ENCODE measurements around the gene ZBED6. TPM values are rescaled to one million over a fixed set of nuclear protein-coding genes. Genes with fewer than 3 reads are reported as not detected.
"Not testable (repeated sequence)": the region's sequence is repeated elsewhere in the genome, so short reads cannot be mapped to it uniquely, and the experiment has no call there.

ZBED6 gene
- polyA plus RNA-seq, 1 donor from 2014 or later = 5.1 TPM

GRCh38 chr1:203751051-203751450 lies 44.4 kb upstream of the ZBED6 start:
- no peak overlapping the region for H3K4me3 ChIP-seq (ENCODE audit: low read length)
- no peaks in the 10 kb centered on the region for H3K9me3 ChIP-seq (ENCODE audit: low read length)
- no peak overlapping the region for H3K9ac ChIP-seq (ENCODE audit: low read length)
- H3F3A ChIP-seq (ENCODE audit: insufficient read depth, low read length, poor library complexity, severe bottlenecking) = no peaks in the 10 kb centered on the region
- no peaks in the 10 kb centered on the region for H4K20me1 ChIP-seq (ENCODE audit: insufficient read depth)
- no peaks in the 10 kb centered on the region for H3K79me2 ChIP-seq (replicated peaks; ENCODE audit: insufficient read depth, low read length)
- no peak for TF ChIP-seq EZH2 (IDR thresholded peaks at IDR 0.05; ENCODE audit: borderline replicate concordance, insufficient read depth, low read length, poor library complexity, severe bottlenecking)
- TF ChIP-seq TAF1 (IDR thresholded peaks at IDR 0.05; ENCODE audit: low read depth) = no peak
- TF ChIP-seq MXI1 (conservative IDR thresholded peaks at IDR 0.05; ENCODE audit: poor library complexity, severe bottlenecking) = no peak
- no peak for TF ChIP-seq POLR2AphosphoS5 (IDR thresholded peaks at IDR 0.05)
- H3K4me2 ChIP-seq (ENCODE audit: low read length) = no peak overlapping the region
- no peaks in the 10 kb centered on the region for H3K27me3 ChIP-seq (ENCODE audit: insufficient read depth, low read depth, low read length)
- no peak overlapping the region for H2AFZ ChIP-seq (ENCODE audit: low read depth, low read length)
- H3K36me3 ChIP-seq (ENCODE audit: insufficient read depth, low read length) = no peaks in the 10 kb centered on the region
- no peaks in the 10 kb centered on the region for H3K9me2 ChIP-seq (ENCODE audit: insufficient read depth, low read length)
- no peak overlapping the region for H3K27ac ChIP-seq (ENCODE audit: low read length)

- not testable (repeated sequence) for H3K79me2 ChIP-seq (replicated peaks; ENCODE audit: insufficient read depth, low read length); H3K9ac ChIP-seq (ENCODE audit: low read length); H3K27ac ChIP-seq (ENCODE audit: low read length); H3K9me2 ChIP-seq (ENCODE audit: insufficient read depth, low read length); H4K20me1 ChIP-seq (ENCODE audit: insufficient read depth); H2AFZ ChIP-seq (ENCODE audit: low read depth, low read length); H3K27me3 ChIP-seq (ENCODE audit: insufficient read depth, low read depth, low read length); H3F3A ChIP-seq (ENCODE audit: insufficient read depth, low read length, poor library complexity, severe bottlenecking); H3K4me2 ChIP-seq (ENCODE audit: low read length); H3K36me3 ChIP-seq (ENCODE audit: insufficient read depth, low read length); H3K9me3 ChIP-seq (ENCODE audit: low read length); H3K4me3 ChIP-seq (ENCODE audit: low read length)
Measured at GRCh38 chr1:203751618-203752361, 43.6 kb upstream of the ZBED6 start.

- TF ChIP-seq SMC3 (conservative IDR thresholded peaks at IDR 0.05; ENCODE audit: poor library complexity) = no peak
- TF ChIP-seq CTCF (IDR thresholded peaks at IDR 0.05; ENCODE audit: poor library complexity, severe bottlenecking) = no peak
- TF ChIP-seq EZH2 (IDR thresholded peaks at IDR 0.05; ENCODE audit: borderline replicate concordance, insufficient read depth, low read length, poor library complexity, severe bottlenecking) = no peak
- no peak for TF ChIP-seq MXI1 (conservative IDR thresholded peaks at IDR 0.05; ENCODE audit: poor library complexity, severe bottlenecking)
- no peak for TF ChIP-seq EP300 (conservative IDR thresholded peaks at IDR 0.05; ENCODE audit: poor library complexity, severe bottlenecking)
- no peak for TF ChIP-seq TAF1 (IDR thresholded peaks at IDR 0.05; ENCODE audit: low read depth)
- no peak for TF ChIP-seq RAD21 (conservative IDR thresholded peaks at IDR 0.05)
- no peak for TF ChIP-seq REST (IDR thresholded peaks at IDR 0.05; ENCODE audit: borderline replicate concordance)
- TF ChIP-seq POLR2AphosphoS5 (IDR thresholded peaks at IDR 0.05) = no peak
- no peaks in the 10 kb centered on the region for H3K36me3 ChIP-seq (ENCODE audit: insufficient read depth, low read length)
- H2AFZ ChIP-seq (ENCODE audit: low read depth, low read length) = no peak overlapping the region
- no peak overlapping the region for H3K27ac ChIP-seq (ENCODE audit: low read length)
- H3K79me2 ChIP-seq (replicated peaks; ENCODE audit: insufficient read depth, low read length) = no peaks in the 10 kb centered on the region
- H3K9me2 ChIP-seq (ENCODE audit: insufficient read depth, low read length) = no peaks in the 10 kb centered on the region
- H3F3A ChIP-seq (ENCODE audit: insufficient read depth, low read length, poor library complexity, severe bottlenecking) = no peaks in the 10 kb centered on the region
- H4K20me1 ChIP-seq (ENCODE audit: insufficient read depth) = no peaks in the 10 kb centered on the region
- no peak overlapping the region for H3K4me3 ChIP-seq (ENCODE audit: low read length)
- no peak overlapping the region for H3K9ac ChIP-seq (ENCODE audit: low read length)
- no peak overlapping the region for H3K4me2 ChIP-seq (ENCODE audit: low read length)
- no peaks in the 10 kb centered on the region for H3K9me3 ChIP-seq (ENCODE audit: low read length)
- no peaks in the 10 kb centered on the region for H3K27me3 ChIP-seq (ENCODE audit: insufficient read depth, low read depth, low read length)
Measured at GRCh38 chr1:203754455-203754864, 41.0 kb upstream of the ZBED6 start.
